Muscle of leg (tissue), 11 donors: ENCODE data around the gene TMEM109. TPM values are rescaled to one million over a fixed set of nuclear protein-coding genes. Genes with fewer than 3 reads are reported as not detected.

Experiments
- DNase-seq: peaks from one replicate; pipeline ENCODE4 v3.0.0; 2013
- H3K27ac ChIP-seq: one replicate; pipeline ENCODE4 v1.5.1; 2013; ENCODE audit warnings: mild to moderate bottlenecking, low read length, control low read depth
- H3K27me3 ChIP-seq: one replicate; pipeline ENCODE4 v1.6.1; 2013; ENCODE audit warnings: low read length; ENCODE audit not compliant: control insufficient read depth, insufficient read depth
- H3K36me3 ChIP-seq: one replicate; pipeline ENCODE4 v1.6.1; 2013; ENCODE audit warnings: low read length; ENCODE audit not compliant: control insufficient read depth, insufficient read depth
- H3K4me1 ChIP-seq: one replicate; pipeline ENCODE4 v1.6.1; 2013; ENCODE audit warnings: low read length; ENCODE audit not compliant: control insufficient read depth, insufficient read depth
- H3K4me3 ChIP-seq: one replicate; pipeline ENCODE4 v1.5.1; 2013; ENCODE audit warnings: low read length, control low read depth
- H3K9me3 ChIP-seq: replicated peaks from 2 replicates; pipeline ENCODE4 v1.6.1; 2013; ENCODE audit warnings: low read depth, low read length; ENCODE audit not compliant: control insufficient read depth
- WGBS: methylation state at CpG from one replicate; pipeline ENCODE4 v1.1.5; 2013; ENCODE audit warnings: missing lambda C conversion rate; ENCODE audit not compliant: insufficient coverage; 5-methylcytosine and 5-hydroxymethylcytosine counted together
- polyA plus RNA-seq, 8 donors: library from polyadenylated mRNA; unstranded; fragments of 120-200 nt; gene quantifications; one replicate each; pipeline versions ENCODE4 v1.2.1 to v1.2.3, GENCODE V29; 2013; ENCODE audit warnings: inconsistent platforms in 1 of 8, low replicate concordance in 1 of 8; ENCODE audit not compliant: insufficient read length in 8 of 8, insufficient read depth in 1 of 8
- total RNA-seq: library from RNA; stranded (reverse); fragments of 120-200 nt; gene quantifications from one replicate; pipeline ENCODE4 v1.2.4, GENCODE V29; 2013

Gene TMEM109
- total and polyA plus RNA-seq, 9 donors = 33.3 to 118 (median 110) TPM

GRCh38 chr11:60950933-60951605 lies 37.1 kb downstream of the TMEM109 start:
- Histone ChIP-seq H3K36me3 (peaks cover 4% of the 10 kb centered on the region), H3K27me3 (peaks cover 10% of the 10 kb centered on the region), H3K9me3 (no peaks in the 10 kb centered on the region), H3K4me1 (peaks cover 42% of the 10 kb centered on the region), H3K27ac (peak overlapping the region; percentile 10), H3K4me3 (peak overlapping the region; percentile 42)
- 8% methylated on average over 82 of the region's 86 CpGs for WGBS
- peak; percentile 51 for DNase-seq

- Histone ChIP-seq H3K27ac (peak overlapping the region; percentile 86), H3K9me3 (no peaks in the 10 kb centered on the region), H3K36me3 (peaks cover under 1% of the 10 kb centered on the region), H3K27me3 (peaks cover 9% of the 10 kb centered on the region), H3K4me3 (peak overlapping the region; percentile 41), H3K4me1 (peaks cover 39% of the 10 kb centered on the region)
- WGBS = 11% methylated on average over 8 of the region's 8 CpGs
- peak; percentile 27 for DNase-seq
These were observed 37.6 kb downstream of the TMEM109 start for GRCh38 chr11:60951606-60951903.

- Histone ChIP-seq H3K27me3 (peaks cover 9% of the 10 kb centered on the region), H3K4me3 (peak within 1 kb of the TSS; percentile 42), H3K9me3 (no peaks in the 10 kb centered on the region), H3K36me3 (no peaks in the 10 kb centered on the region), H3K27ac (peak within 1 kb of the TSS; percentile 86), H3K4me1 (peaks cover 37% of the 10 kb centered on the region)
- 18% methylated on average over 13 of the region's 23 CpGs for WGBS
- peak; percentile 85 for DNase-seq
These were observed 38.2 kb downstream of the TMEM109 start, which contains the start of gene SLC15A3 for GRCh38 chr11:60951904-60952741. Gene SLC15A3, minus strand, starts transcription at chr11:60952176. Its CDS starts 625 bp downstream, at chr11:60951551.

GRCh38 chr11:60952742-60953170 lies 38.8 kb downstream of the TMEM109 start:
- H3K4me1 ChIP-seq = peaks cover 32% of the 10 kb centered on the region
- H3K27me3 ChIP-seq = peaks cover 9% of the 10 kb centered on the region
- peak overlapping the region; percentile 41 for H3K4me3 ChIP-seq
- H3K36me3 ChIP-seq = no peaks in the 10 kb centered on the region
- H3K27ac ChIP-seq = peak overlapping the region; percentile 86
- no peaks in the 10 kb centered on the region for H3K9me3 ChIP-seq
- WGBS = 46% methylated on average over 3 of the region's 3 CpGs
- DNase-seq = peak; percentile 29

- no peak for DNase-seq
- Histone ChIP-seq H3K27ac (no peak overlapping the region), H3K4me3 (no peak overlapping the region), H3K36me3 (no peaks in the 10 kb centered on the region), H3K27me3 (peaks cover 9% of the 10 kb centered on the region), H3K9me3 (no peaks in the 10 kb centered on the region), H3K4me1 (peaks cover 27% of the 10 kb centered on the region)
- 81% methylated on average over 2 of the region's 6 CpGs for WGBS
These were observed 39.8 kb downstream of the TMEM109 start for GRCh38 chr11:60953781-60954180.

- WGBS = 60% methylated on average over 2 of the region's 5 CpGs
- Histone ChIP-seq H3K4me1 (peaks cover 27% of the 10 kb centered on the region), H3K27ac (no peak overlapping the region)
These were observed 40.5 kb downstream of the TMEM109 start for GRCh38 chr11:60954421-60954820.

GRCh38 chr11:60955571-60955970 lies 41.6 kb downstream of the TMEM109 start:
- Histone ChIP-seq H3K36me3 (no peaks in the 10 kb centered on the region), H3K27ac (no peak overlapping the region), H3K27me3 (peaks cover 8% of the 10 kb centered on the region), H3K4me1 (peaks cover 23% of the 10 kb centered on the region), H3K9me3 (no peaks in the 10 kb centered on the region), H3K4me3 (no peak overlapping the region)
- DNase-seq = no peak
- WGBS = 61% methylated on average over 3 of the region's 5 CpGs

More at GRCh38 chr11:60954421-60954820, 40.5 kb downstream of the TMEM109 start:
- H3K4me3 ChIP-seq = no peak overlapping the region
- peaks cover 9% of the 10 kb centered on the region for H3K27me3 ChIP-seq
- H3K9me3 ChIP-seq = no peaks in the 10 kb centered on the region
- H3K36me3 ChIP-seq = no peaks in the 10 kb centered on the region
- DNase-seq = no peak

GRCh38 chr11:60957188-60957587 lies 43.2 kb downstream of the TMEM109 start:
- Histone ChIP-seq H3K4me3 (no peak overlapping the region), H3K27me3 (no peaks in the 10 kb centered on the region), H3K9me3 (no peaks in the 10 kb centered on the region), H3K4me1 (peaks cover 9% of the 10 kb centered on the region), H3K27ac (no peak overlapping the region), H3K36me3 (no peaks in the 10 kb centered on the region)
- WGBS = 85% methylated on average over 1 of the region's 4 CpGs
- DNase-seq = no peak

- H3K27me3 ChIP-seq = no peaks in the 10 kb centered on the region
- no peaks in the 10 kb centered on the region for H3K9me3 ChIP-seq
- WGBS = 40% methylated on average over 2 of the region's 6 CpGs
- no peaks in the 10 kb centered on the region for H3K4me1 ChIP-seq
- no peak overlapping the region for H3K27ac ChIP-seq
- no peaks in the 10 kb centered on the region for H3K36me3 ChIP-seq
- peak; percentile 56 for DNase-seq
- no peak overlapping the region for H3K4me3 ChIP-seq
These were observed 45.5 kb downstream of the TMEM109 start for GRCh38 chr11:60959431-60959830.

GRCh38 chr11:60960405-60960804 lies 46.4 kb downstream of the TMEM109 start:
- Histone ChIP-seq H3K4me3 (no peak overlapping the region), H3K4me1 (no peaks in the 10 kb centered on the region), H3K27ac (no peak overlapping the region), H3K36me3 (no peaks in the 10 kb centered on the region), H3K9me3 (no peaks in the 10 kb centered on the region), H3K27me3 (no peaks in the 10 kb centered on the region)
- 68% methylated on average over 7 of the region's 7 CpGs for WGBS
- DNase-seq = no peak
